Stimulated activated CD8-positive, alpha-beta memory T cell treated with anti-CD3 and anti-CD28 coated beads, Interleukin-7, amount 100 ng/mL, for 24 hours (primary cell): Measurements from ENCODE around the gene SNTB2.
A peak's percentile ranks its signal among the peaks of the same experiment; 100 is the strongest.

Experiments used
- DNase-seq: peaks from one replicate; pipeline ENCODE4 v3.0.0-alpha.2; 2020; ENCODE audit warnings: low read depth

The SNTB2 gene

DNA sequence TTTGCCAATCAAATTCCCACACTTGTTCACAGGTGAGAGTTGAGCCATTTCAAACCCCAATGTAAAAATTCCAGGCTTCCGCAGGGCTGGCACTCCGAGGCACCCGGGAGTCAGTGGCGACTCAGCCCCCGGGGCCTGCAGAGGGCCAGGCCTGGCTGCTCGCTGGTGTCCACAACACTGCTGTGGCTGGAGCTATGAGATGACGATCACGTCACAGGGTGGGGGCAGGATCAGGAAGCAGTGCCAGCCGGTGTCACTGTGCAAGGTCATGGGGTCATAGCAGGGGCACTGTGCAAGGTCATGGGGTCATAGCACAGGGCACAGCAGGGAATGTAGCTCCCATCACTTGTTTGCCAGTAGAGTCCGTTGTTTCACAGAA, 131.9 kb downstream of the SNTB2 start:
- no peak for DNase-seq

DNA sequence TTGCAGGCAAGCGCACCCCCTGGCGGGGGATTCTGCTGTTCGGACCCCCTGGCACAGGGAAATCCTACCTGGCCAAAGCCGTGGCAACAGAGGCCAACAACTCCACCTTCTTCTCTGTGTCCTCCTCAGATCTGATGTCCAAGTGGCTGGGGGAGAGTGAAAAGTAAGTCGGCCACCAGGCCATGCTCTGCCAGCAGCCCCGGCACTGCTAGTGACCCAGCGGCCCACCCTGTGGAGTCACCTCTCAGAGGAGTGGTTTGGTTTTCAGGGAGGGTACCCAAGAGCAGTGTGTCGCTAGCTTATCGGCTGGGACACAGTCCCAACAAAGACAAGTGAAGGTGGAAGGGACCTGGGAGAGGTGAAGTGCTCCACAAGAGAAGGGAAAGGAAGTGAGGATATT, 132.4 kb downstream of the SNTB2 start:
- no peak for DNase-seq

DNA sequence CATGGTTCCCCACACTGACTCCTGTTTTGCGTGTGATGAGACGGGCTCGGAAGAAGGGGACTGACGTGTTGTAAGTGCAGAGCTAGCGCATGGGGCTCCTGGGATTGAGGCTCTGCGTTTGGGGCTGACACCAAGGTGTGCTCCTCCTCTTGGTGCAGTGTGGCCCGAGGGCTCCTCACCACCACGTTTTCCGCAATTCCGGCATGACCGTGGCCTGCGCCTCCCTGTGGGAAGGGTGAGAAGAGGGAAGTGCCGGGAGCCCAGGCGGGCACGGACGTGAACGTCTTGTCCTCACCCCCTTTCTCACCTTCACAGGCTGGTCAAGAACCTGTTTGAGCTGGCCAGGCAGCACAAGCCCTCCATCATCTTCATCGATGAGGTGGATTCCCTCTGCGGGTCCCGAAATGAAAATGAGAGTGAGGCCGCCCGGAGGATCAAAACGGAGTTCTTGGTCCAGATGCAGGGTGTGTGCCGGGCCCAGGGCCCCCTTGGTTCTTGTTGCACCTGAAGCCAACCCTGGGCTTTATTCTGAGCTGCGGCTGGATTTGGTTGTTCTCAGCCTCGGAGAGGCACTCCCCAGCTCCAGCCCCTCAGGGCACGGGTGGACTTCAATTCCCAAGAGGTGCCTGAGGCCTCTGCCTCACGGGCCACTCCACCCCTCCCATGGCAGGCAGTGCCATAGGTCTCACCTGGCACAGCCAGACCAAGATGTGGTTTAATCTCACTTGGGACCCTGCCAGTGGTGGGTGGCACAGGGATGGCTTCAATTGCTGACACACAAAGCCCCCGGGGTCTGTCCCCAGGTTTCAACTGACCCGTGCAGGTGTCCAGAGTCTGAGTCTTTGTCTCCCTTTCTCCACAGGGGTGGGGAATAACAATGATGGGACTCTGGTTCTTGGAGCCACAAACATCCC, 133.1 kb downstream of the SNTB2 start:
- no peak for DNase-seq

DNA sequence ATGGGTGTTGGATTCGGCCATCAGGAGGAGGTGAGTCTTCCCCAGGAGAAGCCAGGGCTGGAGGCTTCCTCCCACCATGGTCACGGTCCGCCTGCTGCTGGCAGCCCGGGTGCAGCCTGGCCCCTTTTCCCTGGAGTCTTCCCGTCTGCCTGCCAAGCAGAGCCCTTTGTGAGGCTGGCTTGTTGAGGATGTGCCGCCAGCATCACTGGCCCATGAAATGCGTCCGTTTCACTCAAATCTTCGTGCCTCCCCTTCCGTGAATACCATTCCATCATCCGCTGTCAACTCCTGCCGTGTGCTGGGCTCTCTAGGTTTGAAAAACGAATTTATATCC, 133.7 kb downstream of the SNTB2 start:
- no peak for DNase-seq

DNA sequence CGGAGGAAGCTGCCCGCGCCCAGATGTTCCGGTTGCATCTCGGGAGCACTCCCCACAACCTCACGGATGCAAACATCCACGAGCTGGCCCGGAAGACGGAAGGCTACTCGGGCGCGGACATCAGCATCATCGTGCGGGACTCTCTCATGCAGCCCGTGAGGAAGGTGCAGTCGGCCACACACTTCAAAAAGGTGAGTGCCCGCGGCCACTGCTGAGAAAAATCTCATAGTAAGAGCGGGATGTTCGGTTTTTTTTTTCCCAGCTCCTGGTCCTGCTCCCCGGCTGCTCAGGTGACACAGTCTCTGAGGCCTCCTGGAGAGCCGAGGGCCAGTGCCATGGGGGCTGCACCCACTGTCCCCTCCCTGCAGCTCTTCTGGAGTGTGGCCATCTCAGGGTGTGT, 134.1 kb downstream of the SNTB2 start:
- no peak for DNase-seq

DNA sequence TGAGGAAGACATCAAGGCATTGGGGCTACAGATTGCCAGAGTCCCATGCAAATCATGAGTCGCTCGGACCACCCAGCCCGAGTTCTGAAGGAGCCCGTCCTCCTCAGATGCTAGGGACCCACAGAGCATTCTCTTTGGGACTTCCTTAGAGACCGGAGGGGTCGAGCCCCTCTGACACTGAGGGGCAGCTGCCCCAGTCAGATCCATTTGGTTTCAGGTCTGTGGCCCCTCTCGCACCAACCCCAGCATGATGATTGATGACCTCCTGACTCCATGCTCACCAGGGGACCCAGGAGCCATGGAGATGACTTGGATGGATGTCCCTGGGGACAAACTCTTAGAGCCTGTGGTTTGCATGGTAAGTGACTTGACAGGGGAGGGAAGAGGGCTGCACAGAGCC, 135.4 kb downstream of the SNTB2 start:
- DNase-seq: no peak

DNA sequence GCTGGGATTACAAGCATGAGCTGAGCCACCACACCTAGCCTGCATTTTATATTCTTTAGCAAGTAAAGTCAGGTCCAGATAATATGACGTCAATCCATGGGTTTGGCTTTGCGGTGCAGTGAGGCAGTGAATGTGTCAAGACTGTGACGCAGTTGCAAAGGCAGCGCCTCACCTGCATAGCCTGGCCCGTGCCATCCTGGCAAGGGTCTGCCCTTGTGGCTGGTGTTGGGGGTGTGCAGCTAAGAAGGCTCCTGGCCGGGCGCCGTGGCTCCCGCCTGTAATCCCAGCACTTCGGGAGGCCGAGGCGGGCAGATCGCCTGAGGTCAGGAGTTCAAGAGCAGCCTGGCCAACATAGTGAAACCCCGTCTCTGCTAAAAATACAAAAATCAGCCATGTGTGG, 136.5 kb downstream of the SNTB2 start:
- DNase-seq: no peak

DNA sequence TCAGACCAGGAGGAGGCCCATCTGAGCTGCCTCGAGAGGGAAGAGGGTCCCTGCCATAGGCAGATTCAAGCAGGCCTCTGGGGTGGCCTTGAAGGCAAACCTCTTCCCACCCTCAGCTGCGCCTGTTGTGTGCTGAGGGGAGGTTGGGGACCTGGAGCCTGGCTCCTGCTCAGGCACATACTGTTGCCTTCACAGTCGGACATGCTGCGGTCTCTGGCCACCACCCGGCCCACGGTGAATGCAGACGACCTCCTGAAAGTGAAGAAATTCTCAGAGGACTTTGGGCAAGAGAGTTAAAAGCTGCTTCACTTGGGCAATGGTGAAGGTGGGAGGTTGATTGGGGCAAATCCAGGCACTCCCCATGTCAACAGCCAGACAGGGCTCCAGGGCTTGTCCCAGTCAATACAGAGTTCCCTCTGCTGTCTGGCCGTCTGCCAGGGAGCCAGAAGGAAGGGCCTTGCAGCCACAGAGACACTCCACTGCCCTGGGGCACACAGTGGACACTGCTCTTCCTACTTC, 137.1 kb downstream of the SNTB2 start:
- DNase-seq: no peak

DNA sequence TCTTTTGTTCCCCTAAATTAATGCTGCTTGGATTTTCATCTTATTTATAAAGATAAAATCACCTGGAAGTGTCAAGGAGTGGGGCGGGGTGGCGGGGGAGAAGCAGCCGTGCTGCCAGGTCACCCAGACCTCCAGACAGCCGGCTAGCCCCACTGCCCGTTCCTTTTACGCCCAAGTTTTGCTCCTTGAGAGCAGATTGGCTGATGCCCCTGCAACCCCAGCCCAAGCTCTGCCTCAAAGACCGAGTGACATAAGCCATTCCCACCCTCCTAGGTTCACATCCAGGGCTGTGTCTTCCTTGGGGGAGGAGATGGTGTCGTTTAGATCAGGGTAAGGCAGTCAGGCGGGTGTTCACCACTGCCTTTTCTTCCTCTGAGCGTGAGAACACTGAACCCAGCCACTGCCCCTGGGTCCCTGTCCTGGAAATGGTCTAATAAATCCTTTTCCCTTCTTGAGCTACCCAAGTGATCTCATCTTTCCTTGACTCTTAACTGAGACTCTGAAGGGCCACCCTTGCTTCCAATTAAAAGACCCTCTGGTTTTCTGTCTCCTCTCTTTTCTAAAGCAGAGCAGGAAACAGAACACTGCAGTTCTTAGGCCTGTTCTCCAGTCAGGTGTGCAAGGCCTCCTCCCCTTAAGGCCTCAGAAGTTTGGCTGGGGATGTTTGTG, 137.8 kb downstream of the SNTB2 start:
- DNase-seq: no peak

DNA sequence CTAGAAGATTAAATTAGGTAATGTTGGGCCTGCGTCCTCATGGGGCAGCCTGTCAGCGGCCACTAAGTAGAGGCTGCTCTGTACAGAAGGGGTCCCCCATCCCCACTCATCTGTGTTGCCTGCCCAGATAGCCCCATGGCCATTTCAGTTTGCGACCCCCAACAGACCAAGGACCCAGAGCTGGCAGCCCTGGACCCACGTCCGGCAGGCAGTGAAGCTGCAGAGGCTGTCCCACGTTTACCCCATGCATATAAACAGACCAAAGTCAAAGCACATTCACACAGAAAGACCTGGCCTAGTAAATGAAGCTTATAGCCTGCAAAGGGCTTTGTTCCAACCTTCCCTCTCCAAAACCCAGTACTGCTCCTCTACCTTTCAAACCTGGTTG, 138.8 kb downstream of the SNTB2 start:
- DNase-seq: no peak

DNA sequence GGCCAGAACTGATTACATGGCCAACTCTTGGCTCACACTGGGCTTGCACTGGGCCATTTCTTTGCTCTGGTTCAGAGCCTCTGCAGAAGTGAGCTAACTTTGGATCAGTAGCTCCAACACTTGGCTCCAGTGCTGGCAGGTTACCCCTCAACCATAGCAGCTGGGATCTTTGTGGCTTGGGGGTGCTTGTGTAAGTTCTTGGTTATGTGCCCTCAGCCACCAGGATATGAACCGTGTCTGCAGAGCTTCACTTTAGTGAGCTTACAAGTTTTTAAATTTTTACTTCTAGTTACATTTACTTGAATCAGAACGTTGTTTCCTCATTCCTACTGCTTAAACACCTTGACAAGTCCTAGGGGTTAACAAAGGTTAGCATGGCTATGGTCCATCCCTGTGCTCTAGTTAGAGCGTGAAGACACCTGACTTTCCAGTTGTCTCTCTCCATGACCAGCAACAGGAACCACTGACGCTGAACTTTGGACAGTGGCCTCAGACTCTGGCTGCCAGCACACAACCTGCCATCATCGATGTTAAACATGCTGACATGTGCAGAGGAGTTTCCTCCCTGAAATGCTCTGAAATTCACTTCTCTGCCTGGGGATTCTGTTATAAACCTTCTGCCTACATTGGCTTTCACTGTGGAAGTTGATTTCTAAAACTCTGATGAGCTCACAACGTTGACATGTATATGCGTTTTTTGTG, 139.4 kb downstream of the SNTB2 start:
- DNase-seq: no peak

DNA sequence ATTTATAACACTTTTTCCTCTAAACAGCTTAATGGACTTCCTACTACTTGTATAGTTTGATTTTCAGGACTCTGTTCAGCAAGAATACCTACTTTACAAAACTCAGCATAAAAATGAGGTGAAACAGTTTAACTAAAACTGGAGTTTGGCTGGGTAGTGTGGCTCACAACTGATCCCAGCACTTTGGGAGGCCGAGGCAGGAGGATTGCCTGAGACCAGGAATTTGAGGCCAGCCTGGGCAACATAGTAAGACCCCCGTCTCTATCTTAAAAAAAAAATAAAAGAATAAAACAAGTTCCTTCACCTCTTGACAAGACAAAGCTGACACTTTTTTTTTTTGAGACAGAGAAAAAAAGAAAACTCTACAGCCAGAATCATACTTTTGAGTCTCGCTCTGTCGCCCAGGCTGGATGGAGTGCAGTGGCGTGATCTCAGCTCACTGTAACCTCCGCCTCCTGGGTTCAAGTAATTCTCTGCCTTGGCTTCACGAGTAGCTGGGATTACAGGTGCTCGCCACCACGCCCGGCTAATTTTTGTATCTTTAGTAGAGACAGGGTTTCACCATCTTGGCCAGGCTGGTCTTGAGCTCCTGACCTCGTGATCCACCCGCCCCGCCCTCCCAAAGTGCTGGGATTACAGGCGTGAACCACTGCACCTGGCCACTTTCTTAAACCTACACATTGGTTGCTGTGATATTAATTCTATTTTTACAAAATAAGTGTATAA, 140.8 kb downstream of the SNTB2 start:
- no peak for DNase-seq

DNA sequence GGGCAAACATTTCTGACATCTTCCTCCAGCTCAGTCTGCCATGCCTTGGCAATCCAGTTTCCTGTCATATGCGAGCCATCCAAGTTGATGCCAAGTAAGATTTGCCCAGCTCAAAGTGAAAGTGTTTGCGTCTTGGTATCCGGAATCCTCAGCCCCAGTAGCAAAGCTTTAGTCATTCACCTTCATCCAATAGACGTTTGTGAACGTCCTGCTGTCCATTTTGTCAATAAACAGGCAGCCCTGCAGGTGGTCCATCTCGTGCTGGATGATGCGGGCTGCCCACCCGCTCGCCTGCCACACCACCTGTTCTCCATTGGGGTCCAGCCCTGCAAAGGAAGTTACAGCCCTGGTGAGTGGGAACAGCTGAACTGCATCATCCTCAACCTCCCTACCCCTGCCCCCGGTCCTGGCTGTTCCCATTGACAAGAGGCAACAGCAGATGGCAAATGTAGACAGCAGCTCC, 141.9 kb downstream of the SNTB2 start:
- DNase-seq: no peak

DNA sequence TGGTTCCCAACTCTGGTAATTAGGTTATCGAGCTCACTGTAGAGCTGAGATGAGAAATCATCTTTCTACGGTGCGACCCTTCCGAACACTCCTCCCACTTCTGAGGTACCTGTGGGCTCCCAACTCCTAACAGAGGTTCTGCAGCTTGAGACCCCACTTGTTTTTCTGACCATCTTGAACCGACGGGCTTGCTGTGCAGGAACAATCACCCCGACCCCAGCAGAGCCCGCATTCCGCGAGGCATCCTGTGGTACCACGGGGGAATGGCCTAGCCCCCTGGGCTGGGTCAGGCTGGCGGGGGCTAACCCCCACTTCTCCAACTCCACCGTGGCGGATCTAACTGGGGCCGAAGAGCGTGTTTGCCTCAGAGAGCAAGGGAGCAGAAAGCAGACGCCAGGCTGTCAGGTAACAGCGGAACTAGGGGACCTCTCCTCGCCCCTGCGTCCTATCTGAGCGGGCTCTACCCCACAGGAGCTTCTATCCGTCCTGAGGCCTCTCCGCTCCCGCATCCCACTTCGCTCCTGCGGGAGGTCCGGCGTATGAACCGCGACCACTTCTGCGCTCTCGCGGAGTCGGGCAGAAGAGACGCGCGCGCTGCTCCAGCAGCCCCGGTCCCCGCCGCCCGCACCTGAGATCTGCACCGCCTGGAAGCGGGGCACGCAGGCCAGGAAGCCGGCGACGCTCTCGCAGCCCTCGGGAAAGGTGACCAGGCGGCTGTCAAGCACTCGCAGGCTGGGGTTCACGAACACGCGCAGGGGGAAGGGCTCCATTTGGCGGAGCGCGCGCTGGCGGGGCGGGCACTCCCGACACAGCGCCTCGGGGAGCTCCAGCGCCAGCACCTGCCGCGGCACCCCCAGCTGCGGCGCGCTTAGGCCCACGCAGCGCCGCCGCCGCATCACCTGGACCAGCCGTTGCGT, 142.7 kb downstream of the SNTB2 start:
- no peak for DNase-seq

DNA sequence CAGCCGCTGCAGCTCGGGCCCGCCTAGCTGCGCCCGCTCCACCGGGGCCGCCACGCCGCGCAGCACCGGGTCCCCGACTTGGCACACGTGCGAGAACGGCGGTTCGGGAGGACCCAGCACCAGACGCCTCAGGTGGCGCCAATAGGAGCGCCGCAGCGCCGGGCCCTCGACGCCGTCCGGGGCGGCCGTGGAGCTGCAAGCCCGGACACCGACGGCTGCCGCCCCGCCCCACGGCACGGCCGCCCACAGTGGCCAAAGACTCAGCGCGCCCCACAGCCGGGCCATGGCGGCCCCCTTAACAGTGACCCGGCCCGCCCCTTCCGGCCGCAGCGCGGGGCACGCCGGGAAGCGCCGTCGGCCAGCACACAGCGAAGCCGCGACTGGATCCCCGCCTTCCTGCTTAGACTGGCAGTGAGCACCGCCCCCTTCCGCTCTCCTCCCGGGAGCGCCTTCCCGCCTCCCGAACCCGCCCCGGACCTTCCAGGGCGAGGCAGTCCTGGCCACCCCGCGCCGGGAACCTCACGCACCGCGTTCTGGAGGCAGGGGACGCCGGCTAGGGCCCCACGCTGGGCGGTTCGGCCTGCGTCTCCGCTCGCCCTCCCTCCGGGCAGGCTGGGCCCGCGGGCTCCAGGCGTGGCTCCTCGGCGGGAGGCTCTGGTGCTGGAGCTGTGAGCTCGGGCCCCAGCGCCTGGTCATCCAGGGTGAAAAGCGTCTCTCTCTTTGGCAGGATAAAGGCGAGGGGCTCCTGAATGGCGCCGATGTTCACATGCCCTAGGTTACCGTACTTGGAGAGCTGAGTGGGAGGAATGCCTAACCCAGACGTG, 143.5 kb downstream of the SNTB2 start, which contains the start of gene PDF:
Gene PDF (minus strand): TSS at position 303 of the 824 bp plus-strand sequence. CDS start 18 bp downstream, at position 285.
- DNase-seq: peak; percentile 63

DNA sequence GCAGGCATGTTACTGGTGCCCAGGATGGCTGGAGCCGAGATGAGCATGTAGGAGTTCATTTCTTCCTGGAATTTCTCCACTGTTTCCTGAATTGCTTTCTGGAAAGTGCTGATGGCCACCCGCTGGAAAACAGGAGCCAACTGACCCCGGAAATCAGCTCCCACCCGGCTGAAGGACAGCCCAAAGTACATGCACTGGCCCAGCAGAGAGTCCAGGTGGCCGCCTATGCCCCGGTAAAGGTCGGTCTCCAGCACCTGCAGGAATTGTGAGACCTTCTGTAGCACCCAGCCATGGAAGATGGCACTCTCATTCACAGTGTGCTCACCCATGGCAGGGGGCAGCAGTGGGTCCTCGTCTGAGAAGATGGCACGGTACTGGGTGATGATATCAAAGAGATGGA, 147.7 kb downstream of the SNTB2 start:
- no peak for DNase-seq

DNA sequence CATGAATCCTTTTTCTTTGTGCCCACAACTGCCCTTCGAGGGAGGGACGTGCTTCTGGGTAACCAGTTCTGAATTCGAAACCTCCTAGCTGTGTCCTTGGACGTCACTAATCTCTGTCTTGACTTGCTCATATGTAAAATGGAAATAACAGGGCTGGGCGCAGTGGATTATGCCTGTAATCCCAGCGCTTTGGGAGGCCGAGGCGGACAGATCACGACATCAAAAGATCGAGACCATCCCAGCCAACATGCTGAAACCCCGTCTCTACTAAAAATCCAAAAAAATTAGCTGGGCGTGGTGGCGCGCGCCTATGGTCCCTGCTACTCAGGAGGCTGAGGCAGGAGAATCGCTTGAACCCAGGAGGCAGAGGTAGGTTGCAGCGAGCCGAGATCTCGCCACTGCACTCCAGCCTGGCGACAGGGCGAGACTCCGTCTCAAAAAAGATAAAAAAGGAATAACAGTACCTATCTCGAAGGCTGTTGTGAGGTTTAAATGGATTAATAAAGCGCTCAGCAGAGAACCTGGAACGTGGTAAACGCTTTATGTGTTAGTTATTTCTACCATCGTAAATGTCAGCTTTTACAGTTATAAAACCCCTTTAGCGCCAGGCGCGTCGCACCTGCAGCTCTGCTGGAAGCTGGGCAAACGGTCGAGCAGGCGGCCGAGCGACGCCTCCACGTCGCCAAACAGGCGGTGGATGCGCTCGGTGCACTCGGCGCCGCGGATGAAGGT, 151.8 kb downstream of the SNTB2 start:
- DNase-seq: no peak

DNA sequence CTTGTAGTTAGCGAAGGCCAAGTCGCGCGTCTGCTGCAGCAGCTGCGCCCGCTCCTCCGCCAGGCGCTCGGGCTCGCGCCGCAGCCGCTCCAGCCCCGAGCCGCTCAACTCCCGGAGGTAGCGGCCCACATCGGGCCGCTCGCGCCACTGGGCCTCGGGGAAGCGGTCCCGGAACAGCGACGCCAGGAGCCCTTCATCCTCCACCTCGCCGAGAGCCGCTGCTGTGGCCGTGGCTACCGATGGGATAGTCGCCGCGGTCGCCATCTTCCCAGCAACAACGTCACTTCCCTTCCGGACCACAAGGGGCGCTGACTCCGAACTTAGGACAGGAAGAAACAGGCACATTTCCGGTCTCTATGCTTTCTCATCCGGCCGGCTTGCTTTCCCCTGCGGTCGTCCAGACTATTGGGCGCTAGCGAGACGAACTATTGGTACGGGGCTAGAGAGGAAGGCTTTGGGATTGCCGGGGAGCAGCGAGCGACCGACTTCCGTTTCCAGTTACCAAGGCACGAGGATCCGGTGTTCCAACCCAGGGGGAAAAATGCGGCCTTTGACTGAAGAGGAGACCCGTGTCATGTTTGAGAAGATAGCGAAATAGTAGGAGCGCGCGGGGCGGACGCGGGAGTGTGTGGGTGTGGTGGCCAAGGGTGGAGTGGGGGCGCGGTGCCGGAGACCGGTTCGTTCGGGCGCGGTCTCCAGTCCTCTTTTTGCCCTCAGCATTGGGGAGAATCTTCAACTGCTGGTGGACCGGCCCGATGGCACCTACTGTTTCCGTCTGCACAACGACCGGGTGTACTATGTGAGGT, 152.5 kb downstream of the SNTB2 start, which contains the start of the genes COG8 and NIP7:
Gene COG8 (minus strand): TSS at position 276 of the 806 bp plus-strand sequence. CDS start 12 bp downstream, at position 264.
Gene NIP7 (plus strand): TSS at position 484 of the 806 bp plus-strand sequence. CDS start 58 bp downstream, at position 542.
- peak; percentile 85 for DNase-seq
